ENCODE results near the gene WWTR1. TPM values are rescaled to one million over a fixed set of nuclear protein-coding genes. Genes with fewer than 3 reads are reported as not detected.

Gene WWTR1
- total RNA-seq, 2 experiments from 2014 or later, result 0.22 to 0.30 TPM

DNA sequence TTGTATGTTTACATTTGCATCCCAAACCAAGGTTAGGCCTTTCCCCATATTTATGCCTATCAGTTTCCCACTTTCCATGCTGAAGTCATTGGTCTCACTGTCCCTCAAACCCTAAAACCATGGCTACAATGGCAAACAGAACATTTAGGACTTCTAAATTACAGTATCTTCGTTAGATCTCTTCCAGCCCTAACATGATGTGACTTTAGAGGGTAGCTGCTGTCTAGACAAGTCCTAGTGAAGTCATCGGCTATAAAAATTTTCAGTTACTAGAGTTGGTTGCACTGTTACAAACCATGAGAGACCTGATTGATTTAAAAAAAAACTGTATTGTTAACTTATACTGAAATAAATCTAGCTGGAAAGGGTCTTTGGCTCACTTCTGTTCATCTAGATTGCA, 128.7 kb downstream of the WWTR1 start:
- CTCF ChIA-PET, result no interaction called here
- Histone ChIP-seq H3K27me3 (ENCODE audit: control insufficient read depth in 1 of 2, insufficient read depth in 2 of 2, low read length in 2 of 2) (no peaks in the 10 kb centered on the region), H3K4me3 (ENCODE audit: low read length) (no peak overlapping the region), H3K9me3 (ENCODE audit: control insufficient read depth in 1 of 2, insufficient read depth in 1 of 2, low read length in 2 of 2) (no peaks in the 10 kb centered on the region), H3K27ac (ENCODE audit: low read depth in 1 of 2, low read length in 2 of 2) (no peak overlapping the region), H3K36me3 (ENCODE audit: insufficient read depth, low read length) (no peaks in the 10 kb centered on the region), H3K4me1 (ENCODE audit: insufficient read depth, low read length) (no peaks in the 10 kb centered on the region)
- ATAC-seq (ENCODE audit: poor library complexity) (no peak), DNase-seq (no peak)
- Mint-ChIP-seq H3K9me3 (no peaks in the 10 kb centered on the region), H3K36me3 (ENCODE audit: low read depth) (no peaks in the 10 kb centered on the region), H3K4me1 (ENCODE audit: low read depth) (no peaks in the 10 kb centered on the region), H3K27ac (no peak overlapping the region), H3K27me3 (no peaks in the 10 kb centered on the region), H3K4me3 (no peak overlapping the region)
- TF ChIP-seq, protein P1, sequence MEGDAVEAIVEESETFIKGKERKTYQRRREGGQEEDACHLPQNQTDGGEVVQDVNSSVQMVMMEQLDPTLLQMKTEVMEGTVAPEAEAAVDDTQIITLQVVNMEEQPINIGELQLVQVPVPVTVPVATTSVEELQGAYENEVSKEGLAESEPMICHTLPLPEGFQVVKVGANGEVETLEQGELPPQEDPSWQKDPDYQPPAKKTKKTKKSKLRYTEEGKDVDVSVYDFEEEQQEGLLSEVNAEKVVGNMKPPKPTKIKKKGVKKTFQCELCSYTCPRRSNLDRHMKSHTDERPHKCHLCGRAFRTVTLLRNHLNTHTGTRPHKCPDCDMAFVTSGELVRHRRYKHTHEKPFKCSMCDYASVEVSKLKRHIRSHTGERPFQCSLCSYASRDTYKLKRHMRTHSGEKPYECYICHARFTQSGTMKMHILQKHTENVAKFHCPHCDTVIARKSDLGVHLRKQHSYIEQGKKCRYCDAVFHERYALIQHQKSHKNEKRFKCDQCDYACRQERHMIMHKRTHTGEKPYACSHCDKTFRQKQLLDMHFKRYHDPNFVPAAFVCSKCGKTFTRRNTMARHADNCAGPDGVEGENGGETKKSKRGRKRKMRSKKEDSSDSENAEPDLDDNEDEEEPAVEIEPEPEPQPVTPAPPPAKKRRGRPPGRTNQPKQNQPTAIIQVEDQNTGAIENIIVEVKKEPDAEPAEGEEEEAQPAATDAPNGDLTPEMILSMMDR (IDR thresholded peaks at IDR 0.05), result no peak
- POLR2A ChIA-PET, result no interaction called here
- intact Hi-C loops (cut with DNase I, micrococcal nuclease), result no loop called here

DNA sequence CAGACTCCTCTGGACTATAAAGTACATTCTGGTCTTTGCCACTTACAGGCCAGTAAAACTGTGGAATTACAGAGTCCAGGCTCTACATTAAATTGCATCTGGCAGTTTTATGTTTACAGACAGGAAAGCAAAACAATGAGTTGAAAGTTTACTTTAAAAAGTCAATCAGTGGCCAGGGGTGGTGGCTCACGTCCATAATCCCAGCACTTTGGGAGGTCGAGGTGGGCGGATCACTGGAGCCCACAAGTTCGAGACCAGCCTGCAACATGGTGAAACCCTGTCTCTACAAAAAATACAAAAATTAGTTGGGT, 129.5 kb downstream of the WWTR1 start:
- Mint-ChIP-seq H3K4me1 (ENCODE audit: low read depth) (no peaks in the 10 kb centered on the region), H3K9me3 (no peaks in the 10 kb centered on the region), H3K4me3 (no peak overlapping the region), H3K27ac (no peak overlapping the region), H3K27me3 (peaks cover 4% of the 10 kb centered on the region), H3K36me3 (ENCODE audit: low read depth) (no peaks in the 10 kb centered on the region)
- Histone ChIP-seq H3K9me3 (ENCODE audit: control insufficient read depth in 1 of 2, insufficient read depth in 1 of 2, low read length in 2 of 2) (no peaks in the 10 kb centered on the region), H3K36me3 (ENCODE audit: insufficient read depth, low read length) (no peaks in the 10 kb centered on the region), H3K27ac (ENCODE audit: low read depth in 1 of 2, low read length in 2 of 2) (no peak overlapping the region), H3K27me3 (ENCODE audit: control insufficient read depth in 1 of 2, insufficient read depth in 2 of 2, low read length in 2 of 2) (no peaks in the 10 kb centered on the region), H3K4me1 (ENCODE audit: insufficient read depth, low read length) (no peaks in the 10 kb centered on the region), H3K4me3 (ENCODE audit: low read length) (no peak overlapping the region)
- ChIA-PET CTCF (no interaction called here), POLR2A (no interaction called here)
- intact Hi-C loops (cut with DNase I, micrococcal nuclease), result no loop called here
- ATAC-seq (ENCODE audit: poor library complexity) (no peak), DNase-seq (no peak)
- TF ChIP-seq, protein P1 (IDR thresholded peaks at IDR 0.05), result no peak

DNA sequence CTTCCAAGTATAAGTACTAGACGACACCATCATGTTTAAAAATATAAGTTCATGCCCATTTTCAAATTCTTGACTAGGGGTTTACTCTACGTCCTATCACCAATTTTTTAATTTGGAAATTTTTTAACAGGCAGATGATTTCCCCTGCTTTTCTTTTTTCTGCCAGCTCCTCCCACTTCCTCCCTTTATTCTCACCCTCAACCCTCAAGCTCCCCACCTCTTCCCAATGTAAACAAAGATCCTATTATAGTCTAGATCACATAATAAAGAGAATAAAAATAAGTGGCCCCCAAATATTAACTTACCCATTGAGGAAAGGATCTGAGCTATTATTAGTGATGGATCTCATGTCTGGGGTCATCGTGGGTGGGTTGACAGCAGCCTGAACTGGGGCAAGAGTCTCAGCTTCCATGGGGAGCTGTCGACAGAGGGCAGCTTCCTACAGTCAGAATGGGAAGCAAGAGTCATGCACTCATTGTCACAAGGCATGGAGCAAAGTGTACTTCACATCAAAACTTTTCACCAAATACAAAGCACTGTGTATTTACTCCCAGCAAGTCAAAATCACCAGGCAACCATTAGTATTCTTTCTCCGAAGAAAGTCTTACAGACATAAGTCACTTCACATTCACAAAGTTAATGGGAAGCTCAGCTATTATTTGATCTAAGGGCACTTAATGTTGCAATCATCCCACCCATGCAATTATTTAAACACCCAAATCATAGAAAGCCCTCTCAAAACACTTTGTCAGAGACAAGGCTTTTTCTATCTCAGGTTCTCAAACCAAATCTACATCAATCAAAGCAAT, 130.1 kb downstream of the WWTR1 start:
- peak in 1 of 14 experiments; percentile 8 for DNase-seq

More for the DNA sequence above, 130.1 kb downstream of the WWTR1 start:
- H3K27ac ChIP-seq (ENCODE audit: low read depth in 1 of 2, low read length in 2 of 2), result no peak overlapping the region
- CTCF ChIA-PET, result no interaction called here
- H3K27me3 ChIP-seq (ENCODE audit: control insufficient read depth in 1 of 2, insufficient read depth in 2 of 2, low read length in 2 of 2), result no peaks in the 10 kb centered on the region
- Mint-ChIP-seq H3K4me1 (ENCODE audit: low read depth) (no peaks in the 10 kb centered on the region), H3K9me3 (no peaks in the 10 kb centered on the region), H3K27ac (no peak overlapping the region), H3K4me3 (no peak overlapping the region), H3K27me3 (peaks cover 4% of the 10 kb centered on the region), H3K36me3 (ENCODE audit: low read depth) (no peaks in the 10 kb centered on the region)
- ATAC-seq (ENCODE audit: poor library complexity), result no peak
- POLR2A ChIA-PET, result no interaction called here
- H3K9me3 ChIP-seq (ENCODE audit: control insufficient read depth in 1 of 2, insufficient read depth in 1 of 2, low read length in 2 of 2), result no peaks in the 10 kb centered on the region
- H3K4me3 ChIP-seq (ENCODE audit: low read length), result no peak overlapping the region
- intact Hi-C loops (cut with DNase I, micrococcal nuclease), result no loop called here
- H3K36me3 ChIP-seq (ENCODE audit: insufficient read depth, low read length), result no peaks in the 10 kb centered on the region
- H3K4me1 ChIP-seq (ENCODE audit: insufficient read depth, low read length), result no peaks in the 10 kb centered on the region
- TF ChIP-seq, protein P1 (IDR thresholded peaks at IDR 0.05), result no peak

Measured in CD4-positive, alpha-beta T cell (primary cell).